ENCODE measurements around the gene RALGAPB. TPM values are rescaled to one million over a fixed set of nuclear protein-coding genes. Genes with fewer than 3 reads are reported as not detected.

Gene RALGAPB
- total and polyA plus RNA-seq, 2 of the 13 experiments (the other 11 are each of a cell fraction or from before 2014, with no cell fraction given) = 17.6 to 30.6 TPM

- TF ChIP-seq TRIM22 (IDR thresholded peaks at IDR 0.05) = no peak
- TF ChIP-seq PHF8 (CRISPR knock-in tag; IDR thresholded peaks at IDR 0.05) = peak; percentile 99
- peak; percentile 94 for TF ChIP-seq CREB1 (IDR thresholded peaks at IDR 0.05)
- peak; percentile 94 for TF ChIP-seq CREB1 (CRISPR knock-in tag; IDR thresholded peaks at IDR 0.05)
- peak; percentile 93 for TF ChIP-seq TEAD3 (CRISPR knock-in tag; optimal IDR thresholded peaks at IDR 0.05; ENCODE audit: borderline replicate concordance)
- peak; percentile 100 for TF ChIP-seq ZNF501 (CRISPR knock-in tag; IDR thresholded peaks at IDR 0.05)
- TF ChIP-seq NONO (IDR thresholded peaks at IDR 0.05) = no peak
- TF ChIP-seq NONO (CRISPR knock-in tag; conservative IDR thresholded peaks at IDR 0.05) = peak; percentile 99
- TF ChIP-seq KIAA2018 (CRISPR knock-in tag; IDR thresholded peaks at IDR 0.05; ENCODE audit: borderline replicate concordance) = peak; percentile 98
- TF ChIP-seq HNRNPL (IDR thresholded peaks at IDR 0.05; ENCODE audit: low read depth, low read length) = peak; percentile 89; the same call in 1 of the 2 replicates
- peak; percentile 99 for TF ChIP-seq ZNF318 (CRISPR knock-in tag; IDR thresholded peaks at IDR 0.05)
- peak; percentile 99 for TF ChIP-seq HOXA3 (CRISPR knock-in tag; IDR thresholded peaks at IDR 0.05)
Measured at GRCh38 chr20:38434770-38435554, 37.7 kb upstream of the RALGAPB start, which contains the start of gene SNHG17 (continued).
